ENCODE results near the gene SLC35D3. TPM values are rescaled to one million over a fixed set of nuclear protein-coding genes. Genes with fewer than 3 reads are reported as not detected.
"Not testable (repeated sequence)": the region's sequence is repeated elsewhere in the genome, so short reads cannot be mapped to it uniquely, and the experiment has no call there.

SLC35D3 gene
- total RNA-seq, 1 donor from 2014 or later = not detected

DNA sequence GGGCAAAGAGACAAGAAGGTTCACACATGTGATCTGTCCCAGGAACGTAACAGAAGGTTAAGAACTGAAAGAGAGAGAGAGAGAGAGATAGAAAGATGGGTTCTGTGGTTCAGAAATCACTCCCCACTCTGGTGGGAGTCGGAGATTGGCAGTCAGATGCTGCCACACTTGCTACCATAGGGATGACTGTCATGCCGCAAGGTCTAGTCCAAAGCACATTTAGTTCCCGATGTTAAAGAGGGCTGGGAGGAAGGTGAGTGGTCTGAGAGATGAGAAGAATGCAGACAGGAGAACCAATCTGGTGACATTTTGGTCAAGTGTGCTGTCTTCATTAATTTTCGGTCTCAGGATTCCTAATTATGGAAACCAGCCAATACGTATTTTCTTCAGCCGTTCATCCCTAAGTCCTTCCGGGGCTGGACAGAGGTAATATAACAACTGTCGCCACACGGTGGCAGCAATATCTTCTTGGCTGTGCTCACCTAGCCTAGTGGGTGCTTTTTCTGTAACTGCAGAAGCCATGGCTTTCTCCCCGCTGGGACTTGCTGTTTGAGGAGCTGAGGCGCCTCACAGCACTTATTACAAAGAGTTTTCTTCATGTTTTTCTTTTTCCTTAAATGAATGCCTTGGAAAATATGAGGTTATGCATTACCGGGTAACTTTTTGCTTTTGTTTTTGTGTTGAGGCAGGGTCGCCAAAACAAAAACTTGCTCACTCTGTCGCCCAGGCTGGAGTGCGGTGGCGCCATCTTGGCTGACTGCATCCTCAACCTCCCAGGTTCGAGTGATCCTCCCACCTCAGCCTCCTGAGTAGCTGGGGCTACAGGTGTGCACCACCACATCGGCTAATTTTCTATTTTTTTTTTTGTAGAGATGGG is 46.0 kb downstream of the SLC35D3 start:
- peak; percentile 80 for DNase-seq

DNA sequence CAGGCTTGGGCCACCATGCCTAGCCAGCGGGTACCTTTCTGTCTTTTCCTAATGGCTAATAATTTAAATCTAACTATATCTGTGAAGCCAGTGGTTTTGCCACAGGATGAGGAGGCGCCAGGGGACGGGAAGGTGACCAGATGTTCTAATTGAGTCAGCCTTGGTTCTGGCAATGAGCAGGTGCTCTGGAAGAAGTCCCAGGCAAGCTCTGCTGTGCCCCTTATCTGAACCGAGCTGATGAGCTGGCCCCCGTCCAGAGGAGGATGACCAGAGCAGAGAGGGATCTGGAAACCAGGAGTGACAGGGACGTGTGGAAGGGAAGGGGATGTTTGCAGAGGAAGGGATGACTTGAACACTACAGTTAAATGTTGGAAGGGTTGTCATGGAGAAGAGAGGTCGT is 46.7 kb downstream of the SLC35D3 start:
- peak; percentile 67 for DNase-seq

DNA sequence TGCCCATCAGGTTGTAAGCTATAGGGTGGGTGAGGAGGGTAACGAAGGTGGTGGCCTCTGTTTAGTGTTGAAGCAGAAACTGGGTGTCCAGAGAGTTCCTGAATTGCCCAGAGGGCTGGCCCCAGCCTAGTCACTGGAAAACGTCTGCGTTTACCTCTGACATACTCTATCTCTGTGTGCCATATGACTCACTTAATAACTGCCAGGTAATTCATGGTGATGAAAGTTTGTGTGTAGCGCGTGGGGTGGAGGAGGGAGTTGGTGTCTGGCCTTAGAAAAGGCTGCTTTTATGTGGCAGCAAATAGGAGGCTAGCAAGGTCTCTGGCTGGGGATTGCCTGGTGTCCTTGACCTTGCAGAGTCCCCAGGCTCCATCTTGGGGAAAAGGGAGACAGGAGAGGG is 47.3 kb downstream of the SLC35D3 start:
- no peak for DNase-seq

DNA sequence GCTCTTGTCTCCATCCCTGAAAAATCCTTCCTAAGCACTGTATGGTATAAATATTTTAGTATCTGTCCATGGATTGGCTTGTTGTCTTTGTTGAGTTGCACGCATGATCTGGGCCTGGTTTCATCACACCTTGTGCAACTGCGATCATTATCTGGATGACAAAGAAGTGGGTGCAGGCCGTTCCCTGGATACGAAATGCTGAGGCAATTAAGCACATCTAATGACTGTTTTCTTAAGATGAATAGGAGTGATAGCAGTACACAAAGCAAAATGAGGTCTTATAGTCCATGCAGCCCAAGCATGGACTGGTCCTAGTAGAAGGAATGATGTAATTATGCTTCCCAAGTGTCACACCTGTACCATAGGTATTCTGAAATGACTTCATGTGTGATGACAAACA is 47.8 kb downstream of the SLC35D3 start:
- no peak for DNase-seq

GRCh38 chr6:136971609-136972008 is 49.5 kb downstream of the SLC35D3 start:
- DNase-seq = no peak

DNA sequence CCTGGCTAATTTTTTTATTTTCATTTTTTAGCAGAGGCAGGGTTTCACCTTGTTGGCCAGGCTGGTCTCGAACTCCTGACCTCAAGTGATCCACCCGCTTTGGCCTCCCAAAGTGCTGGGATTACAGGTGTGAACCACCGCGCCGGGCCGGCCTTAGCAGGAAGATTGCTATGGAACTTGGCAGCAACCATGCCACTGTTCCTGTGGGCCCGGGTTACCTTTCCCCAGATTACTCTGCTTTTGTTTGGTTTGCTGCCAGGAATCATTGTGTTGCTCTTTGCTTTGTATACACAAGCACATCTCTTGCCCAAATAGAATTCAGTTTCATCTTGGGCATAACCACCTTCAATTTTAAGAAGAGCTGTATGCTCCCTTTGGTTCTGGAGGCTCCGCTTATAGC is 51.7 kb downstream of the SLC35D3 start:
- DNase-seq = not testable (repeated sequence)

Small RNAs within 50 kb of the gene (small RNA-seq; reads per million reads assigned to genes)
- gene RF00019 (ENCODE audit: low replicate concordance) = not detected
- not detected for gene RPL35AP3 (ENCODE audit: low replicate concordance)

Other genes with a start within 250 kb of the SLC35D3 start
- 10.2 TPM for gene MAP3K5, start 129.8 kb upstream of the SLC35D3 start, total RNA-seq
- 10.1 TPM for gene PEX7, start 99.7 kb upstream of the SLC35D3 start, total RNA-seq
- gene IL20RA, start 122.7 kb downstream of the SLC35D3 start, total RNA-seq = 4.6 TPM

Data from tongue (tissue), 3 donors.